IMR-90 (cell line): Measurements from ENCODE around the gene SORBS1. TPM values are rescaled to one million over a fixed set of nuclear protein-coding genes. Genes with fewer than 3 reads are reported as not detected.

ENCODE experiments used
- ATAC-seq: fragments of 200-7000 bp; cut with Tn5 transposase; 2 replicates; pipeline ENCODE4 v1.9.1; 2020; ENCODE audit warnings: low read depth, mild to moderate bottlenecking, moderate library complexity
- BruUV-seq: library from RNA; stranded (reverse); fragments of 400-500 nt; replicated peaks from 2 replicates; lab custom pipeline; 2021; lab: Mats Ljungman, UMichigan
- CTCF ChIA-PET: fragments of 300-600 bp; formaldehyde crosslinking; extraction: SDS; loops from one replicate; lab custom pipeline; 2021; ENCODE audit warnings: antibody characterized with exemption; lab: Yijun Ruan, JAX
- POLR2A ChIA-PET: fragments of 300-600 bp; sonication (Branson Sonifier 250); formaldehyde crosslinking; loops from one replicate; lab custom pipeline; 2022; ENCODE audit warnings: antibody characterized with exemption; ENCODE audit not compliant: unreplicated experiment; lab: Charles Lee
- DNase-seq: peaks from one replicate; pipeline ENCODE4 v3.0.0; 2013
- H2AFZ ChIP-seq: replicated peaks from 2 replicates; pipeline ENCODE3; 2013; ENCODE audit warnings: low read length, mild to moderate bottlenecking; ENCODE audit not compliant: poor library complexity
- H2AK5ac ChIP-seq: 2 replicates; pipeline ENCODE4 v1.6.1; 2013; ENCODE audit warnings: low read depth, low read length, inconsistent platforms
- H2AK9ac ChIP-seq: replicated peaks from 2 replicates; pipeline ENCODE3; 2013; ENCODE audit warnings: mild to moderate bottlenecking, low read depth, low read length, moderate library complexity; ENCODE audit not compliant: poor library complexity
- H2BK120ac ChIP-seq: 2 replicates; pipeline ENCODE4 v1.6.1; 2013; ENCODE audit warnings: low read depth, low read length, inconsistent platforms
- H2BK15ac ChIP-seq: 3 replicates; pipeline ENCODE4 v1.6.1; 2013; ENCODE audit warnings: low read depth, low read length, inconsistent platforms
- H2BK20ac ChIP-seq: 2 replicates; pipeline ENCODE4 v1.6.1; 2013; ENCODE audit warnings: low read depth, mild to moderate bottlenecking, inconsistent platforms, low read length, moderate library complexity
- H2BK5ac ChIP-seq: 2 replicates; pipeline ENCODE4 v1.6.1; 2013; ENCODE audit warnings: mild to moderate bottlenecking, low read depth, low read length, inconsistent platforms; ENCODE audit not compliant: poor library complexity, severe bottlenecking
- H3K14ac ChIP-seq: replicated peaks from 2 replicates; pipeline ENCODE4 v1.6.1; 2013; ENCODE audit warnings: low read depth, low read length, inconsistent platforms
- H3K18ac ChIP-seq: 2 replicates; pipeline ENCODE4 v1.6.1; 2013; ENCODE audit warnings: low read depth, low read length, control low read depth
- H3K23ac ChIP-seq: 2 replicates; pipeline ENCODE4 v1.6.1; 2013; ENCODE audit warnings: low read depth, low read length, inconsistent platforms
- H3K27ac ChIP-seq: 2 replicates; pipeline ENCODE4 v1.5.1; 2013; ENCODE audit warnings: mild to moderate bottlenecking, control low read depth, low read length; ENCODE audit not compliant: insufficient read depth
- H3K27me3 ChIP-seq: 2 replicates; pipeline ENCODE4 v1.6.1; 2013; ENCODE audit warnings: low read length; ENCODE audit not compliant: control insufficient read depth, insufficient read depth
- H3K36me3 ChIP-seq: 2 replicates; pipeline ENCODE4 v1.6.1; 2013; ENCODE audit warnings: low read length, mixed read lengths; ENCODE audit not compliant: control insufficient read depth, insufficient read depth
- H3K4ac ChIP-seq: 2 replicates; pipeline ENCODE4 v1.6.1; 2013; ENCODE audit warnings: low read depth, low read length, inconsistent platforms
- H3K4me1 ChIP-seq: 2 replicates; pipeline ENCODE4 v1.6.1; 2013; ENCODE audit warnings: low read length, mixed read lengths; ENCODE audit not compliant: control insufficient read depth, insufficient read depth
- H3K4me2 ChIP-seq: 2 replicates; pipeline ENCODE4 v1.6.1; 2013; ENCODE audit warnings: low read depth, mild to moderate bottlenecking, control low read depth, low read length, moderate library complexity
- H3K4me3 ChIP-seq: 2 replicates; pipeline ENCODE4 v1.5.1; 2013; ENCODE audit warnings: low read depth, mild to moderate bottlenecking, control low read depth, low read length, moderate library complexity; ENCODE audit not compliant: insufficient read depth
- H3K56ac ChIP-seq: 2 replicates; pipeline ENCODE4 v1.6.1; 2013; ENCODE audit warnings: low read length, inconsistent platforms; ENCODE audit not compliant: insufficient read depth; ENCODE audit errors: extremely low read depth
- H3K79me1 ChIP-seq, 2 experiments: 2 replicates each; pipeline ENCODE4 v1.6.1; 2013; ENCODE audit warnings: low read length in 2 of 2, inconsistent platforms in 1 of 2, low read depth in 1 of 2
- H3K9ac ChIP-seq: 2 replicates; pipeline ENCODE4 v1.6.1; 2013; ENCODE audit warnings: low read depth, low read length, control low read depth
- H3K9me1 ChIP-seq: 2 replicates; pipeline ENCODE4 v1.6.1; 2013; ENCODE audit warnings: low read length, inconsistent platforms; ENCODE audit not compliant: insufficient read depth
- H3K9me3 ChIP-seq: 2 replicates; pipeline ENCODE4 v1.6.1; 2013; ENCODE audit warnings: low read length; ENCODE audit not compliant: control insufficient read depth, insufficient read depth
- H4K20me1 ChIP-seq: 2 replicates; pipeline ENCODE4 v1.6.1; 2013; ENCODE audit warnings: low read length, inconsistent platforms; ENCODE audit not compliant: insufficient read depth
- H4K5ac ChIP-seq: 2 replicates; pipeline ENCODE4 v1.6.1; 2013; ENCODE audit warnings: mild to moderate bottlenecking, low read depth, low read length, control low read depth
- H4K8ac ChIP-seq, 2 experiments: 2 replicates each; pipeline ENCODE4 v1.6.1; 2013; ENCODE audit warnings: low read depth in 2 of 2, low read length in 2 of 2, control low read depth in 1 of 2, inconsistent platforms in 1 of 2
- H4K91ac ChIP-seq: 2 replicates; pipeline ENCODE4 v1.6.1; 2013; ENCODE audit warnings: low read depth, low read length, inconsistent platforms; ENCODE audit not compliant: insufficient read depth
- CEBPB ChIP-seq: IDR thresholded peaks from 2 replicates; pipeline ENCODE4 v1.6.1; 2012; ENCODE audit warnings: low read depth, low read length, improper control_type of control experiment
- CHD1 ChIP-seq: IDR thresholded peaks from 2 replicates; pipeline ENCODE4 v1.6.1; 2012; ENCODE audit warnings: low read depth, low read length, improper control_type of control experiment
- FOS ChIP-seq: fragments of 150-350 bp; IDR thresholded peaks from 2 replicates; pipeline ENCODE4 v1.6.1; 2016; ENCODE audit warnings: low read depth, low read length
- MAFK ChIP-seq: IDR thresholded peaks from 2 replicates; pipeline ENCODE4 v1.6.1; 2012; ENCODE audit warnings: low read depth, low read length, improper control_type of control experiment
- MAZ ChIP-seq: IDR thresholded peaks from 2 replicates; pipeline ENCODE4 v1.6.1; 2012; ENCODE audit warnings: low read depth, mild to moderate bottlenecking, low read length, improper control_type of control experiment, moderate library complexity, borderline replicate concordance
- MXI1 ChIP-seq: IDR thresholded peaks from 2 replicates; pipeline ENCODE4 v1.6.1; 2012; ENCODE audit warnings: low read depth, mild to moderate bottlenecking, low read length, moderate library complexity, borderline replicate concordance
- NFE2L2 ChIP-seq: fragments of 150-350 bp; IDR thresholded peaks from 2 replicates; pipeline ENCODE4 v1.6.1; 2016; ENCODE audit warnings: low read depth, mild to moderate bottlenecking, low read length
- POLR2A ChIP-seq: IDR thresholded peaks from 2 replicates; pipeline ENCODE4 v1.6.1; 2012; ENCODE audit warnings: mild to moderate bottlenecking, low read depth, low read length
- RAD21 ChIP-seq: IDR thresholded peaks from 2 replicates; pipeline ENCODE4 v1.6.1; 2012; ENCODE audit warnings: low read length, improper control_type of control experiment
- RCOR1 ChIP-seq: IDR thresholded peaks from 2 replicates; pipeline ENCODE4 v1.6.1; 2012; ENCODE audit warnings: mild to moderate bottlenecking, low read length, improper control_type of control experiment; ENCODE audit not compliant: insufficient replicate concordance
- RFX5 ChIP-seq: IDR thresholded peaks from 2 replicates; pipeline ENCODE4 v1.8.0; 2012; ENCODE audit warnings: low read depth, mild to moderate bottlenecking, low read length, moderate library complexity
- SMC3 ChIP-seq: fragments of 150-350 bp; IDR thresholded peaks from 2 replicates; pipeline ENCODE4 v1.6.1; 2016; ENCODE audit warnings: low read depth, mild to moderate bottlenecking, antibody characterized with exemption, low read length, moderate library complexity
- WGBS, 2 experiments: methylation state at CpG; one replicate each; pipeline versions ENCODE4 v1.1.5 to v1.1.7; 2013; ENCODE audit warnings: missing lambda C conversion rate in 2 of 2; ENCODE audit not compliant: insufficient read length in 1 of 2; ENCODE audit errors: extremely low coverage in 2 of 2; 5-methylcytosine and 5-hydroxymethylcytosine counted together
- dilution Hi-C: fragments of 300-500 bp; cut with HindIII; formaldehyde crosslinking; loops from one replicate; pipeline ENCODE4 v1.14.3; 2018; ENCODE audit warnings: low sequenced_read_pairs; ENCODE audit not compliant: unreplicated experiment
- in situ Hi-C: fragments of 300-500 bp; cut with MboI; formaldehyde crosslinking; loops from 3 replicates; pipeline ENCODE4 v1.14.3; 2019; ENCODE audit warnings: low sequenced_read_pairs, inconsistent platforms, mixed read lengths
- intact Hi-C: fragments of 100-400 bp; cut with micrococcal nuclease; formaldehyde crosslinking; loops from 2 replicates; pipeline ENCODE4 v1.10.0; 2022
- polyA plus RNA-seq, 3 experiments: library from polyadenylated mRNA; depleted of rRNA; stranded (reverse); fragments of >200 nt; gene quantifications; 2 replicates each; pipeline ENCODE4 v1.2.3, GENCODE V29; 2012; ENCODE audit warnings: low replicate concordance in 1 of 3
- total RNA-seq: library from RNA; depleted of rRNA; stranded (reverse); fragments of >200 nt; gene quantifications from 2 replicates; pipeline ENCODE4 v1.2.3, GENCODE V29; 2012
- TF ChIP-seq, protein P1 (sequence below): fragments of 150-350 bp; IDR thresholded peaks from 2 replicates; pipeline ENCODE4 v1.6.1; 2016; ENCODE audit warnings: low read depth, mild to moderate bottlenecking, low read length, moderate library complexity, borderline replicate concordance
- TF ChIP-seq, protein P2 (sequence below): conservative IDR thresholded peaks from 2 replicates; pipeline ENCODE4 v1.5.1; 2012; ENCODE audit warnings: mild to moderate bottlenecking, low read depth, low read length, improper control_type of control experiment
- TF ChIP-seq, protein P3 (sequence below): fragments of 150-350 bp; IDR thresholded peaks from 2 replicates; pipeline ENCODE4 v1.6.1; 2017; ENCODE audit warnings: mild to moderate bottlenecking, antibody characterized with exemption, low read length, low read depth

The SORBS1 gene
- total and polyA plus RNA-seq, 2 of the 4 experiments (the other 2 are of a cell fraction), result 0.18 to 0.32 TPM

DNA sequence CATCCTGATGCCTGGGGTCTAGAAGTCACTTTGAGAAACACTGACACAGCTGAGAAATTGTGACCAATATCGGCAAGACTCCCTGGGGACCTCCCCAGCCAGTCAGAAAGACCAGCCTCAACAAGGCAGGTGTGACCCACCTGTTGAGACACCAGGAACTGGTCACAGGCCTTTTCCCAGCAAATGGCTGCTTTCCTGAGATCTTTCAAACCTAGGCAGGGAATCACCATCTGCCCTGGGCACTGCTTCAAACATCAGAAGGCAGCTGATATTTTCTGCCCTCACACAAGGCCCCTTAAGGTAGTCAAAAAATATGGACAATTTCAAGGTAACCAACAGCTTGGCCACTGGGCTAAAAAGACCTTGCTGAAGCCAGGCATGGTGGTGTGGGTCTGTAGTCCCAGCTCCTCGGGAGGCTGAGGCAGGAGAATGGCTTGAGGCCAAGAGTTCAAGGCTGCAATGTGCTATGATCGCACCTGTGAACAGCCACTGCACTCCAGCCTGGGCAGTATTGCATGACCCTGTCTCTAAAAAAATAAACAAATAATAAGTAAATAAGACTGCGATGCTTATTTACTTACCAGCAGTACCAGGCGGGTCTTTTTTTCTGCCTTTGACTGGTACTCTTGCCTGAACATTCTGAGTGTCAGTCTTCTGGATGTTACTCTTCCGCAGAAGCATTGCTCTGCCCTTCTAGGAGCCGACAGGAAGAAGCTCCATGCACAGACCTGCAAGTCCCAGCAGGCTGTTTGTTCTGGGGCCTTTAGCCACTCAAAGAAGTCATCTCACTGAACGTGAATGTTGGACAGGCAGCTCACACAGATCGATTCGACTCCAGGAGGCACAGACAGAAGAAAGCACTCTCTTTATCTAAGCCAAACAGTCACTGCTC, 59.7 kb downstream of the SORBS1 start:
- dilution Hi-C loops (no loop called here), intact Hi-C loops (no loop called here), in situ Hi-C loops (no loop called here)

More for the DNA sequence above, 59.7 kb downstream of the SORBS1 start:
- Histone ChIP-seq H3K9me1 (no peaks in the 10 kb centered on the region), H3K4me1 (no peaks in the 10 kb centered on the region), H4K5ac (no peak overlapping the region), H3K14ac (no peak overlapping the region), H3K79me1 (no peaks in the 10 kb centered on the region), H3K18ac (no peak overlapping the region), H4K91ac (no peak overlapping the region), H2BK120ac (no peak overlapping the region), H3K4me3 (no peak overlapping the region), H3K4me2 (no peak overlapping the region), H3K23ac (no peak overlapping the region), H2AK9ac (no peak overlapping the region), H3K4ac (no peak overlapping the region), H2BK20ac (no peak overlapping the region), H3K9me3 (no peaks in the 10 kb centered on the region), H3K27me3 (no peaks in the 10 kb centered on the region), H2BK5ac (no peak overlapping the region), H2BK15ac (no peak overlapping the region), H2AFZ (no peak overlapping the region), H3K27ac (no peak overlapping the region), H3K56ac (no peak overlapping the region), H2AK5ac (no peak overlapping the region), H3K9ac (no peak overlapping the region), H3K36me3 (no peaks in the 10 kb centered on the region), H4K8ac (no peak overlapping the region), H4K20me1 (no peaks in the 10 kb centered on the region)
- no TSS peak for BruUV-seq
- TF ChIP-seq, protein P1, sequence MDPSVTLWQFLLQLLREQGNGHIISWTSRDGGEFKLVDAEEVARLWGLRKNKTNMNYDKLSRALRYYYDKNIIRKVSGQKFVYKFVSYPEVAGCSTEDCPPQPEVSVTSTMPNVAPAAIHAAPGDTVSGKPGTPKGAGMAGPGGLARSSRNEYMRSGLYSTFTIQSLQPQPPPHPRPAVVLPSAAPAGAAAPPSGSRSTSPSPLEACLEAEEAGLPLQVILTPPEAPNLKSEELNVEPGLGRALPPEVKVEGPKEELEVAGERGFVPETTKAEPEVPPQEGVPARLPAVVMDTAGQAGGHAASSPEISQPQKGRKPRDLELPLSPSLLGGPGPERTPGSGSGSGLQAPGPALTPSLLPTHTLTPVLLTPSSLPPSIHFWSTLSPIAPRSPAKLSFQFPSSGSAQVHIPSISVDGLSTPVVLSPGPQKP, result no peak
- TF ChIP-seq CEBPB (no peak), MAZ (no peak), NFE2L2 (no peak), MAFK (no peak), FOS (no peak), CHD1 (no peak), RFX5 (no peak), SMC3 (no peak), RAD21 (no peak), MXI1 (no peak), POLR2A (no peak), RCOR1 (no peak)
- TF ChIP-seq, protein P2, sequence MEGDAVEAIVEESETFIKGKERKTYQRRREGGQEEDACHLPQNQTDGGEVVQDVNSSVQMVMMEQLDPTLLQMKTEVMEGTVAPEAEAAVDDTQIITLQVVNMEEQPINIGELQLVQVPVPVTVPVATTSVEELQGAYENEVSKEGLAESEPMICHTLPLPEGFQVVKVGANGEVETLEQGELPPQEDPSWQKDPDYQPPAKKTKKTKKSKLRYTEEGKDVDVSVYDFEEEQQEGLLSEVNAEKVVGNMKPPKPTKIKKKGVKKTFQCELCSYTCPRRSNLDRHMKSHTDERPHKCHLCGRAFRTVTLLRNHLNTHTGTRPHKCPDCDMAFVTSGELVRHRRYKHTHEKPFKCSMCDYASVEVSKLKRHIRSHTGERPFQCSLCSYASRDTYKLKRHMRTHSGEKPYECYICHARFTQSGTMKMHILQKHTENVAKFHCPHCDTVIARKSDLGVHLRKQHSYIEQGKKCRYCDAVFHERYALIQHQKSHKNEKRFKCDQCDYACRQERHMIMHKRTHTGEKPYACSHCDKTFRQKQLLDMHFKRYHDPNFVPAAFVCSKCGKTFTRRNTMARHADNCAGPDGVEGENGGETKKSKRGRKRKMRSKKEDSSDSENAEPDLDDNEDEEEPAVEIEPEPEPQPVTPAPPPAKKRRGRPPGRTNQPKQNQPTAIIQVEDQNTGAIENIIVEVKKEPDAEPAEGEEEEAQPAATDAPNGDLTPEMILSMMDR, result no peak
- TF ChIP-seq, protein P3, sequence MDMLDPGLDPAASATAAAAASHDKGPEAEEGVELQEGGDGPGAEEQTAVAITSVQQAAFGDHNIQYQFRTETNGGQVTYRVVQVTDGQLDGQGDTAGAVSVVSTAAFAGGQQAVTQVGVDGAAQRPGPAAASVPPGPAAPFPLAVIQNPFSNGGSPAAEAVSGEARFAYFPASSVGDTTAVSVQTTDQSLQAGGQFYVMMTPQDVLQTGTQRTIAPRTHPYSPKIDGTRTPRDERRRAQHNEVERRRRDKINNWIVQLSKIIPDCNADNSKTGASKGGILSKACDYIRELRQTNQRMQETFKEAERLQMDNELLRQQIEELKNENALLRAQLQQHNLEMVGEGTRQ, result no peak
- ATAC-seq (no peak), DNase-seq (no peak)
- POLR2A ChIA-PET, result interaction anchor here (0.6 kb wide), 2 partner anchors 12 to 49 kb away, joined by 3 read pairs; no protein-coding TSS in a partner anchor
- CTCF ChIA-PET, result no interaction called here
- 48% methylated on average over 4 of the region's 10 CpGs; no CpG with 5 or more reads in 1 of the 2 experiments for WGBS, 2 experiments
